PC-3 (cell line): ENCODE data around the gene RPGRIP1. TPM values are rescaled to one million over a fixed set of nuclear protein-coding genes. Genes with fewer than 3 reads are reported as not detected.

ENCODE experiments used
- ATAC-seq: fragments of 200-7000 bp; cut with Tn5 transposase; 2 replicates; pipeline ENCODE4 v1.9.1; 2020; ENCODE audit warnings: mild to moderate bottlenecking, moderate library complexity
- BruUV-seq: library from RNA; stranded (reverse); fragments of 400-500 nt; replicated peaks from 2 replicates; lab custom pipeline; 2021; lab: Mats Ljungman, UMichigan
- CTCF ChIA-PET: fragments of 300-600 bp; sonication (Branson Sonifier 250); formaldehyde crosslinking; loops from one replicate; lab custom pipeline; 2022; ENCODE audit warnings: antibody characterized with exemption; lab: Charles Lee
- POLR2A ChIA-PET: fragments of 300-600 bp; sonication (Branson Sonifier 250); formaldehyde crosslinking; loops from one replicate; lab custom pipeline; 2022; ENCODE audit warnings: antibody characterized with exemption; ENCODE audit not compliant: unreplicated experiment; lab: Charles Lee
- DNase-seq: peaks from one replicate; pipeline ENCODE4 v3.0.0-alpha.2; 2015
- H2AFZ ChIP-seq: fragments of 300-600 bp; sonication (generic); 2 replicates; pipeline ENCODE4 v1.6.0; 2016; ENCODE audit warnings: antibody characterized with exemption, low read length
- H3F3A ChIP-seq: fragments of 300-600 bp; sonication (generic); one replicate; pipeline ENCODE4 v1.6.0; 2017; ENCODE audit warnings: antibody characterized with exemption, low read length, control low read depth, mild to moderate bottlenecking; ENCODE audit not compliant: unreplicated experiment
- H3K27ac ChIP-seq: fragments of 300-600 bp; sonication (generic); 2 replicates; pipeline ENCODE4 v1.5.1; 2016; ENCODE audit warnings: mild to moderate bottlenecking, low read length
- H3K27me3 ChIP-seq: fragments of 300-600 bp; sonication (generic); 2 replicates; pipeline ENCODE4 v1.6.1; 2016; ENCODE audit warnings: low read length, mixed read lengths
- H3K36me3 ChIP-seq: fragments of 300-600 bp; sonication (generic); 2 replicates; pipeline ENCODE4 v1.6.1; 2016; ENCODE audit warnings: low read depth, mixed run types, low read length, mixed read lengths
- H3K4me1 ChIP-seq: fragments of 300-600 bp; sonication (generic); 2 replicates; pipeline ENCODE4 v1.5.1; 2016; ENCODE audit warnings: low read length; ENCODE audit not compliant: insufficient read depth
- H3K4me2 ChIP-seq: fragments of 300-600 bp; sonication (generic); 2 replicates; pipeline ENCODE4 v1.6.0; 2016; ENCODE audit warnings: low read length
- H3K4me3 ChIP-seq: fragments of 300-600 bp; sonication (generic); 2 replicates; pipeline ENCODE4 v1.5.1; 2016; ENCODE audit warnings: mild to moderate bottlenecking, low read length, mixed read lengths
- H3K79me2 ChIP-seq: fragments of 300-600 bp; sonication (generic); 2 replicates; pipeline ENCODE4 v1.6.1; 2017; ENCODE audit warnings: low read length, mixed read lengths
- H3K9ac ChIP-seq: fragments of 300-600 bp; sonication (generic); 2 replicates; pipeline ENCODE4 v1.6.0; 2016; ENCODE audit warnings: mild to moderate bottlenecking, low read length
- H3K9me2 ChIP-seq: fragments of 300-600 bp; sonication (generic); replicated peaks from 2 replicates; pipeline ENCODE4 v1.6.1; 2016; ENCODE audit warnings: mixed run types, low read length, mixed read lengths
- H3K9me3 ChIP-seq: fragments of 300-600 bp; sonication (generic); 2 replicates; pipeline ENCODE4 v1.6.1; 2016; ENCODE audit warnings: low read length, mixed read lengths
- H4K20me1 ChIP-seq: fragments of 300-600 bp; sonication (generic); 2 replicates; pipeline ENCODE4 v1.6.1; 2016; ENCODE audit warnings: low read length, mixed read lengths
- EZH2 ChIP-seq: fragments of 300-600 bp; sonication (generic); IDR thresholded peaks from one replicate; pipeline ENCODE4 v1.6.1; 2017; ENCODE audit warnings: antibody characterized with exemption, mild to moderate bottlenecking, low read length; ENCODE audit not compliant: unreplicated experiment
- EZH2phosphoT487 ChIP-seq: fragments of 300-600 bp; sonication (generic); IDR thresholded peaks from 2 replicates; pipeline ENCODE4 v1.6.1; 2018; ENCODE audit warnings: mild to moderate bottlenecking, antibody characterized with exemption, low read length, borderline replicate concordance
- intact Hi-C: fragments of 100-400 bp; cut with micrococcal nuclease; formaldehyde crosslinking; loops from 2 replicates; pipeline ENCODE4 v1.9.0; 2023
- total RNA-seq: library from RNA; depleted of rRNA; stranded (reverse); fragments of >200 nt; gene quantifications from 2 replicates; pipeline ENCODE4 v1.2.3, GENCODE V29; 2014
- TF ChIP-seq, protein P1 (sequence below): fragments of 300-600 bp; sonication (generic); conservative IDR thresholded peaks from 2 replicates; pipeline ENCODE4 v1.5.1; 2017; ENCODE audit warnings: antibody characterized with exemption, low read depth, mild to moderate bottlenecking, low read length

The RPGRIP1 gene
- total RNA-seq, 1 experiment from 2014 or later, result 0.33 TPM

DNA sequence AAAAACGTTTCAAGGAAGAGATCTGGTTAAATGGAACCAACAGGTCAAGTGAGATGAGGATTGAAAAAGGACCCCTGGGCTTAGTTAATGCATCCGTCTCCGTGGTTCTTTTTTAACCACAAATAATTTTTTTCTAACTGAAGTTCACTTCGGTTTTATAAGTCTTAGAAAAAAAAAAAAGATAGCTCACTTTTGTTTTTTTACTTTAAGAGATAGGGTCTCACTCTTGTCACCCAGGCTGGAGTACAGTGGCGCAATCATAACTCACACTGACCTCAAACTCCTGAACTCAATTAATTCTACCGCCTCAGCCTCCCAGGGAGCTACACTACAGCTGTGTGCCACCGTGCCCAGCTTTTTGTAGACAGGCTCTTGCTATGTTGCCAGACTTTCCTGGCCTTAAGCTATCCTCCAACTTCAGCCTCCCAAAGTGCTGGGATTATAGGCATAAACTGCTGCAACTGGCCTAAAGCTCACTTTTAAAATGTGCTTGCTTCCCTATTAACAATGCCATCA lies 22.4 kb upstream of the RPGRIP1 start:
- Histone ChIP-seq H3K27ac (no peak overlapping the region), H3K9me2 (no peaks in the 10 kb centered on the region), H3K9ac (no peak overlapping the region), H3K27me3 (no peaks in the 10 kb centered on the region), H3K4me2 (no peak overlapping the region), H3K4me3 (no peak overlapping the region), H3K4me1 (0 out of 2 replicates have a peak, but pooled peaks cover 4% of the 10 kb centered on the region), H4K20me1 (peaks cover 91% of the 10 kb centered on the region), H3K9me3 (no peaks in the 10 kb centered on the region), H3F3A (peaks cover 8% of the 10 kb centered on the region), H3K36me3 (peaks cover 70% of the 10 kb centered on the region), H2AFZ (no peak overlapping the region), H3K79me2 (peaks cover 96% of the 10 kb centered on the region)
- CTCF ChIA-PET, result no interaction called here
- ATAC-seq (no peak), DNase-seq (no peak)
- TF ChIP-seq EZH2phosphoT487, result no peak
- no peak for TF ChIP-seq EZH2
- TF ChIP-seq, protein P1, sequence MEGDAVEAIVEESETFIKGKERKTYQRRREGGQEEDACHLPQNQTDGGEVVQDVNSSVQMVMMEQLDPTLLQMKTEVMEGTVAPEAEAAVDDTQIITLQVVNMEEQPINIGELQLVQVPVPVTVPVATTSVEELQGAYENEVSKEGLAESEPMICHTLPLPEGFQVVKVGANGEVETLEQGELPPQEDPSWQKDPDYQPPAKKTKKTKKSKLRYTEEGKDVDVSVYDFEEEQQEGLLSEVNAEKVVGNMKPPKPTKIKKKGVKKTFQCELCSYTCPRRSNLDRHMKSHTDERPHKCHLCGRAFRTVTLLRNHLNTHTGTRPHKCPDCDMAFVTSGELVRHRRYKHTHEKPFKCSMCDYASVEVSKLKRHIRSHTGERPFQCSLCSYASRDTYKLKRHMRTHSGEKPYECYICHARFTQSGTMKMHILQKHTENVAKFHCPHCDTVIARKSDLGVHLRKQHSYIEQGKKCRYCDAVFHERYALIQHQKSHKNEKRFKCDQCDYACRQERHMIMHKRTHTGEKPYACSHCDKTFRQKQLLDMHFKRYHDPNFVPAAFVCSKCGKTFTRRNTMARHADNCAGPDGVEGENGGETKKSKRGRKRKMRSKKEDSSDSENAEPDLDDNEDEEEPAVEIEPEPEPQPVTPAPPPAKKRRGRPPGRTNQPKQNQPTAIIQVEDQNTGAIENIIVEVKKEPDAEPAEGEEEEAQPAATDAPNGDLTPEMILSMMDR, result no peak
- no TSS peak for BruUV-seq
- intact Hi-C loops, result no loop called here
- POLR2A ChIA-PET, result interaction anchor here (0.6 to 0.7 kb wide), 2 partner anchors 42 to 254 kb away, joined by 3 to 4 read pairs; partner anchors contain the start of gene METTL3

DNA sequence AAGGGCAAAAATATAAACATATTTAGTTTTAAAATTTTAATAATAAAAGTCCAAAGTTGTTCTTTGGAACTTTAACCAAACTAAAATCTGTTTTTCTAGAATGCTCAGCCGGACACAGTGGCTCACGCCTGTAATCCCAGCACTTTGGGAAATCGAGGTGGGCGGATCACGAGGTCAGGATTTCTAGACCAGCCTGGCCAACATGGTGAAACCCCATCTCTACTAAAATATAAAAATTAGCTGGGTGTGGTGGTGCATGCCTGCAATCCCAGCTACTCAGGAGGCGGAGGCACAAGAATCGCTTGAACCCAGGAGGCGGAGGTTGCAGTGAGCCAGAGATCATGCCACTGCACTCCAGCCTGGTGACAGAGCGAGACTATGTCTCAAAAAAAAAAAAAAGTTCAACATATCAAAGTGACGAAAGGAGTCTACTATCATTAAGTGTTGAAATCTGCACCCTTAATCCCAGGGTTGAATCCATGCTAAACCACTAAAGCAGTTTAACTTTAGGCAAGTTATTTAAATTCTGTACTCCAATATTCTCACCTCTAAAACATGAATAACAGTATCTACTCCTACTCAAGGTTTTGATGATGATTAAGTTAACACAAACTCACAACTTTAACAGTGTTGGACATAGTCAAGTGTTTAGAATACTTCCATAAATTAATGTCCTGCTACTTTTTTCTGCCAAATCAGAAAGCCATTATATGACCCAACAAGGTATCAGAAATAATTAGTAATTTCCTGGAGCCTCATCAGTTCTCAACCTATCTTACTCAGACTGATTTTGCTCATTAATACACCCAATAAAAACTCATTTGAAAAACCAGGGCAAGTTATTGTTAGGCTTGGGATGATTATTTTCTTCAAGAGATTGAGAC lies 21.6 kb upstream of the RPGRIP1 start:
- Histone ChIP-seq H3K36me3 (peaks cover 73% of the 10 kb centered on the region), H3K9me3 (no peaks in the 10 kb centered on the region), H3K27me3 (no peaks in the 10 kb centered on the region), H3K4me1 (peaks cover 7% of the 10 kb centered on the region), H3K9me2 (no peaks in the 10 kb centered on the region), H3K4me2 (no peak overlapping the region), H2AFZ (no peak overlapping the region), H3K79me2 (peaks cover 96% of the 10 kb centered on the region), H3K4me3 (no peak overlapping the region), H3K9ac (no peak overlapping the region), H3K27ac (no peak overlapping the region), H3F3A (peaks cover 8% of the 10 kb centered on the region), H4K20me1 (peaks cover 92% of the 10 kb centered on the region)
- intact Hi-C loops, result no loop called here
- no peak for ATAC-seq
- no TSS peak for BruUV-seq
- ChIA-PET POLR2A (interaction anchor here (0.7 kb wide), 1 partner anchor 253 kb away, joined by 4 read pairs; the partner anchor contains the start of gene METTL3), CTCF (no interaction called here)
- DNase-seq, result no peak
- TF ChIP-seq EZH2 (no peak), EZH2phosphoT487 (no peak)
- TF ChIP-seq, protein P1, result no peak
